HG03135 (cell line): ENCODE results near the gene PDE6A.
"Not testable (repeated sequence)": the region's sequence is repeated elsewhere in the genome, so short reads cannot be mapped to it uniquely, and the experiment has no call there.

ENCODE experiments used
- ATAC-seq: cut with Tn5 transposase; IDR thresholded peaks from one replicate; pipeline ENCODE4 v1.9.1; 2021; ENCODE audit warnings: mild to moderate bottlenecking, moderate library complexity; ENCODE audit not compliant: unreplicated experiment

Gene PDE6A

DNA sequence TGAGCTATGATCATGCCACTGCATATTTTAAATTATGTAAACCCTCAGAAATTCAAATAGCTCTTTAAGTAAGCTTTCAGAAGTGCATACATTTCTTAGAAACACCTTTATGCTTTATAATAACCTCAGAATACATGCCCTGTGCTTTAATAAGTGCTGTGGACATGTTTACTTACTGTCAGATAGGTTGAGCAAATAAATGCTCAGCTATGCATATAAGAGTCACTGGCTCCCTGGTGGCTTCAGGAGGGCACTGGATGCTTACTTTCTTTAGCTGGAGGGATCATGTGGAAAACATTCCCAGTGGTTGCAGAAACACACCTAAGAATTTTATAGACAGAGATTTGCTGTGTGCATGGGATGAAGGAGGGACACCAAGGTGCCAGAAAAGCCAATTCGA is 74.4 kb downstream of the PDE6A start:
- no peak for ATAC-seq

- ATAC-seq, result no peak
These were observed 75.2 kb downstream of the PDE6A start for GRCh38 chr5:149869411-149869821.

DNA sequence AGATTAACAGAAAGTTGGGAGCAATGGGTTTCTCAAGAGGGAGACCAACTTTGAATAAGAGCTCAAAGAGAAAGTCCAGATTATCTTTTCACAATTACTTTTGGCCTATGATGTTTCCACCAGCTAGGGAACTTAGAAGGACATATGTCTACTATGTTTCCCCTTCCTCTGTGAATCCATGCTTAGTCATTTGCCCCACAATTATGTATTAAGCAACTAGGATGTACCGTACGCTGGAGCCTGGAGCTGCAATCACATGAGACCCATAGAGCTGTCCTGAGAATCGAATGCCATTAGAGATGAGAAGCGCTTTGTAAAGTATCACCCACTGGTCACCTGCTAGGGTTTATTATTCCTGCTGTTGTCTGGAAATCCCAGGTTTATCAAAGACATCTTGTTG is 78.8 kb downstream of the PDE6A start:
- no peak for ATAC-seq

GRCh38 chr5:149863830-149864229 is 80.8 kb downstream of the PDE6A start:
- no peak for ATAC-seq

DNA sequence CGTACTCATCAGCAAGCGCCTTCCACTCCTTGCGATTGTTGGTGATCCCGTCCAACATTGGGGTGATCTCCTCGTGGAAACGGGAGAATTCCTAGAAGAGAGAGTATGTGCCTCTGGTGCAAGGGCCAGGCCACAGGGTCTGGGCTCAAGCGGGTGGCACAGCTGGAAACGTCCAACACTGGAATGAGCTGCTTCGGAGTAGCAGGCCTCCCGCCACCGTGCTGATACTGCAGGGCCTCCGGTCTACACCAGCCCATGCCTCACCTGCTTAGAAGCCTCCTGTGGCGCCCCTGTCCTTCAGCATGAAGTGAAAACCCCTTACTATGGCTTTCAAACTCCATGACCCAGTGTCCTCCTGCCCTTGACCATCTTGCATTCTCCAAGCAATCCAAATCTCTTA is 81.4 kb downstream of the PDE6A start:
- no peak for ATAC-seq

GRCh38 chr5:149860801-149861322 is 83.7 kb downstream of the PDE6A start:
- ATAC-seq, result no peak

DNA sequence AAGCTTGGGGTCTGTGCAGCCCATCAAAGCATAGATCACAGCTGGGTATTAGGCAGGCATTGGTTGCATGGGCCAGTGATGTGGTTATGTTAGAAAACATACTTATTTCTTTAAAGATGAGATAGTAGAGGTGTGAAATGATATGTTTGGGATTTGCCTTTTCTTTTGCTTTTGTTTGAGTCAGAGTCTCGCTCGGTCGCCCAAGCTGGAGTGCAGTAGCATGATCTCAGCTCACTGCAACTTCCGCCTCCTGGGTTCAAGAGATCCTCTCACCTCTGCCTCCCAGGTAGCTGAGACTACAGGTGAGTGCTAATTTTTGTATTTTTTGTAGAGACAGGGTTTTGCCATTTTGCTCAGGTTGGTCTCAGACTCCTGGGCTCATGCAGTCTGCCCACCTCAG is 84.8 kb downstream of the PDE6A start:
- no peak for ATAC-seq

GRCh38 chr5:149858481-149858880 is 86.1 kb downstream of the PDE6A start:
- ATAC-seq, result not testable (repeated sequence)

GRCh38 chr5:149857499-149857898 is 87.1 kb downstream of the PDE6A start:
- ATAC-seq, result no peak

- ATAC-seq, result no peak
These were observed 89.2 kb downstream of the PDE6A start for GRCh38 chr5:149855366-149855765.

DNA sequence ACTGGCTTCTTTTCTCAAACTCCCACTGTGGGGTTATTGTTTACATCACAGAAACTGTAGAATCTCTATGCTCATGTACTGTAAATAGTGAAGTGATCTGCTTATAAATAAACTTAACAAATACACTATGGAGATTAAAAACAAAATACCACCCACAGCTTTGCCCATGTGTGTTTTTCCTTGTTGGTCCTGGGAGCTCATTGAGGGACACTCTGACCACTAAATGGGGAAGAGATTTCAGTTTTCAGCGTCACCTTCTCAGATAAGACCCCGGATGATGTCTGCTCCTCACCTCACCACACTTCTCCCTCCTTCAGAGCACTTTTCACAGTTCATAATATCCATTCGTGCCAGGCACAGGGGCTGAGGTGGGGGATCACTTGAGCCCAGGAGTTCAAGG is 89.7 kb downstream of the PDE6A start:
- ATAC-seq, result no peak

DNA sequence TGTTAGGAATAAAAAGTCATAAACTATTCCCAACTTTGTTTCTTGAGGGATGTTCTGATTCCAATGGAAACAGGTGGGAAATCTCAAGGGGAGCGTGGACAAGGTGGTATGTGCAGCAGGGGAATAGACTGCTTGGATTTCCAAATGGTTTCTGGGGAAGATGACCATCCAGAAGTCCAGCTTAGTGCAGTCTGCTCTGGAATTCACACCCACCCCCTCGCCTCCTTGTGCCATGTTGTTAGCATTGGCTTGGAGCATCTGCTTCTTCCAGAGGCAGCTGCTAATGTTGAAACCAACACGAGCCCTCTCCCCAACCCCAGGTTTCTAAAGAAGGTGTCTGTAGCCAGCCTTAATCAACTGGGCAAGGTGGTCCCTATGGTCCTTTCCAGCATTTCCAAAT is 90.9 kb downstream of the PDE6A start:
- no peak for ATAC-seq

GRCh38 chr5:149853331-149853648 is 91.3 kb downstream of the PDE6A start:
- no peak for ATAC-seq

GRCh38 chr5:149852641-149853330 is 91.8 kb downstream of the PDE6A start:
- peak; percentile 72 for ATAC-seq

DNA sequence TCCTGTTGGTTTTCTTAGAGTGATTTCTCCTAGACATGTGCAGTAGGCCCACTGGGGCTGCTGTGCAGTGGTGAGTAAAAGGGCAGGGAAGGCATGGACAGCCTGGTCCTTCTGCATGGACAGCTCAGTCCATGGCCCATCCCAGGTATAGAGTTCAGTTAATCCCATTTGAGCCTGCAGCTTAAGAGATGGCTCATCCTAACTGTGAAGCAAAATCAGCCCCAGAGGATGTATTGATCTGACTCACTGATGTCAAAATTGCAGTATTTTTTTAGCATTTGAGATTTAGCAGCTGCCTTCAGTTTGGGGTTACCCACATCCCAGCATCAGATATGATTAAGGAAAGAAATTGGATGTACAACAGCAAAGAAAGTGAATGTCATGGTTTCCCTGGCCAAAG is 93.4 kb downstream of the PDE6A start:
- ATAC-seq, result no peak

DNA sequence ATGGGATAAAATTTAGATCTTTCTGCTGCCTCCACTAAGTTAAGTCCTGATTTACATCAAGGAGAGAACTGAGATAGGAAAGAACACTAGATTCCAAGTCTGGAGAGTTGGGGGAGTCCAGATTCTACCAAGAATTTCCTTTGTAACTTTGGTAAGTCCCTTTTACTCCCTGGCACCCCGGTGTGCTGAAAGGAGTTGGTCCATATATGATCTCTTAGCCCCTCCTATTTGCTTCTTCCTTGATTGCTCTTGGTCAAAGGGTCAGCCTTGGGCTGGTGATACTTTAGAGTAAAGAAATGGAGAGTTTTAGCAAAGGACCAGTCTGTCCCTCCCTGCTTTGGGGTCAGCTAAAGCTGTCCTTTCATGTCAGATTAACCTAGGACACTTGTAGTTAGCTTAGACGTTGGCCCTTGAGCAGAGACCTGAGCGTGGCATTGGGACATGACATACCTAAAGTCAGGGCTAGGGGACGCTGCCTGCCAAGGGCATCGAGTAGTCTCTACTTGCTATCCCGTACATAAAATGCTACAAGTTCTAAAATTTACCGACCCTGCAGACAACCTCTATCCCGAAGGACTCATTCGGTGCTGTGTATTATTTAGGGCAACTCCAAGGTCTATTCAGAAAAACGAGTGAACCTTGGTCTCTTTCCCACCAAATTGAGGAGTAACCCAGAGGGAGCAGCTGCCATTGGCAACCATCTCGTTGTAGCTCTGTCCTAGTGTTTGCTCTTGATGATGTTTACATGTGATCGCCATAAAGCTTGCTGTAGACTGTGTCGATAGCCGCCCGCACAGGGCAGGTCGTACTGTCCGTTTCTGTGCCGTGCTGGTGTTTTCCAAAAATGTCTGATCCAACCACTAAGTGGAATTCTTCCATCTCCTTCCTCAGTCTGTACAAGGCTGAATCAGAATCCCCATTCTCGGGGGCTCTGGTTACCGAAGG is 94.4 kb downstream of the PDE6A start:
- no peak for ATAC-seq

DNA sequence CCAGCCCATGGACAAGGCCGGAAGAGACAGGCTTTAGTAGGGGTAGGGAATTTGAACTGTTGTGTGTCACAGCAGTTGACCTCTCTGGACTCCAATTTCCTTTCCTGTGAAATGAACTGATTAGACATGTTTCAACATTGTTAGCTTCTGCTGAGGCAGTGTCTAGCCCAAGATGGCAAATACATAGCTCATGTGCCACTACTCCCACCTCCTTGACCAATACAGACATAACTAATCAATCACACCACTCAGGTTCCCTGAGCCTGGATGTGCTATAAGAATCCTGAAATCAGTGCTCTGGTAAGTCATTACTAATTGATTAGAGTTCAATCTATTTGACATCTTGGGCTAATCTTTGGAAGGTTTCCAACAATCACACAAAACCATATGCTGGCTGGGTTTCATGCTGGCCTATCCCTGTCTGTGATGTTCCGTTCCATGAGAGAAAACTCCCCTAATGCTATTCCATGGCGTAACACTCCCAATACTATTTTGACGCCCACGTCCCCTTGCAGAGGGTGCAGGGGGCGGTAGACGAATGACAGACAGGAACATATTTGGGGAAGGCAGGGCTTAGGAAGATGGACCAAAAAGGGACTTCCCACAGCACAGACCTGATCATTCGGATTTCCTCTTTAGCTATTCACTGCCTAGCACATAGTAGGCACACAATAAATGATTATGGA is 95.2 kb downstream of the PDE6A start:
- ATAC-seq, result no peak

- no peak for ATAC-seq
These were observed 97.0 kb downstream of the PDE6A start for GRCh38 chr5:149847611-149848010.

- no peak for ATAC-seq
These were observed 98.6 kb downstream of the PDE6A start for GRCh38 chr5:149846021-149846420.

- ATAC-seq, result no peak
These were observed 99.0 kb downstream of the PDE6A start for GRCh38 chr5:149845601-149846000.
